GM18499 (cell line): Measurements from ENCODE around the gene CDKN1A.

Source experiments
- ATAC-seq: cut with Tn5 transposase; IDR thresholded peaks from one replicate; pipeline ENCODE4 v1.9.1; 2021; ENCODE audit warnings: moderate number of reproducible peaks; ENCODE audit not compliant: insufficient read depth, unreplicated experiment

Gene CDKN1A

DNA sequence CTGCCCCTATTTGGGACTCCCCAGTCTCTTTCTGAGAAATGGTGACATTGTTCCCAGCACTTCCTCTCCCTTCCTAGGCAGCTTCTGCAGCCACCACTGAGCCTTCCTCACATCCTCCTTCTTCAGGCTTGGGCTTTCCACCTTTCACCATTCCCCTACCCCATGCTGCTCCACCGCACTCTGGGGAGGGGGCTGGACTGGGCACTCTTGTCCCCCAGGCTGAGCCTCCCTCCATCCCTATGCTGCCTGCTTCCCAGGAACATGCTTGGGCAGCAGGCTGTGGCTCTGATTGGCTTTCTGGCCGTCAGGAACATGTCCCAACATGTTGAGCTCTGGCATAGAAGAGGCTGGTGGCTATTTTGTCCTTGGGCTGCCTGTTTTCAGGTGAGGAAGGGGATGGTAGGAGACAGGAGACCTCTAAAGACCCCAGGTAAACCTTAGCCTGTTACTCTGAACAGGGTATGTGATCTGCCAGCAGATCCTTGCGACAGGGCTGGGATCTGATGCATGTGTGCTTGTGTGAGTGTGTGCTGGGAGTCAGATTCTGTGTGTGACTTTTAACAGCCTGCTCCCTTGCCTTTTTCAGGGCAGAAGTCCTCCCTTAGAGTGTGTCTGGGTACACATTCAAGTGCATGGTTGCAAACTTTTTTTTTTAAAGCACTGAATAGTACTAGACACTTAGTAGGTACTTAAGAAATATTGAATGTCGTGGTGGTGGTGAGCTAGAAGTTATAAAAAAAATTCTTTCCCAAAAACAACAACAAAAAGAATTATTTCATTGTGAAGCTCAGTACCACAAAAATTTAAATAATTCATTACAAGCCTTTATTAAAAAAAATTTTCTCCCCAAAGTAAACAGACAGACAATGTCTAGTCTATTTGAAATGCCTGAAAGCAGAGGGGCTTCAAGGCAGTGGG lies 2.1 kb upstream of the CDKN1A start:
- ATAC-seq = no peak

DNA sequence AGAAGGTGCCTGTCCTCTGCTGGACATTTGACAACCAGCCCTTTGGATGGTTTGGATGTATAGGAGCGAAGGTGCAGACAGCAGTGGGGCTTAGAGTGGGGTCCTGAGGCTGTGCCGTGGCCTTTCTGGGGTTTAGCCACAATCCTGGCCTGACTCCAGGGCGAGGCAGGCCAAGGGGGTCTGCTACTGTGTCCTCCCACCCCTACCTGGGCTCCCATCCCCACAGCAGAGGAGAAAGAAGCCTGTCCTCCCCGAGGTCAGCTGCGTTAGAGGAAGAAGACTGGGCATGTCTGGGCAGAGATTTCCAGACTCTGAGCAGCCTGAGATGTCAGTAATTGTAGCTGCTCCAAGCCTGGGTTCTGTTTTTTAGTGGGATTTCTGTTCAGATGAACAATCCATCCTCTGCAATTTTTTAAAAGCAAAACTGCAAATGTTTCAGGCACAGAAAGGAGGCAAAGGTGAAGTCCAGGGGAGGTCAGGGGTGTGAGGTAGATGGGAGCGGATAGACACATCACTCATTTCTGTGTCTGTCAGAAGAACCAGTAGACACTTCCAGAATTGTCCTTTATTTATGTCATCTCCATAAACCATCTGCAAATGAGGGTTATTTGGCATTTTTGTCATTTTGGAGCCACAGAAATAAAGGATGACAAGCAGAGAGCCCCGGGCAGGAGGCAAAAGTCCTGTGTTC lies 1.3 kb upstream of the CDKN1A start:
- no peak for ATAC-seq

DNA sequence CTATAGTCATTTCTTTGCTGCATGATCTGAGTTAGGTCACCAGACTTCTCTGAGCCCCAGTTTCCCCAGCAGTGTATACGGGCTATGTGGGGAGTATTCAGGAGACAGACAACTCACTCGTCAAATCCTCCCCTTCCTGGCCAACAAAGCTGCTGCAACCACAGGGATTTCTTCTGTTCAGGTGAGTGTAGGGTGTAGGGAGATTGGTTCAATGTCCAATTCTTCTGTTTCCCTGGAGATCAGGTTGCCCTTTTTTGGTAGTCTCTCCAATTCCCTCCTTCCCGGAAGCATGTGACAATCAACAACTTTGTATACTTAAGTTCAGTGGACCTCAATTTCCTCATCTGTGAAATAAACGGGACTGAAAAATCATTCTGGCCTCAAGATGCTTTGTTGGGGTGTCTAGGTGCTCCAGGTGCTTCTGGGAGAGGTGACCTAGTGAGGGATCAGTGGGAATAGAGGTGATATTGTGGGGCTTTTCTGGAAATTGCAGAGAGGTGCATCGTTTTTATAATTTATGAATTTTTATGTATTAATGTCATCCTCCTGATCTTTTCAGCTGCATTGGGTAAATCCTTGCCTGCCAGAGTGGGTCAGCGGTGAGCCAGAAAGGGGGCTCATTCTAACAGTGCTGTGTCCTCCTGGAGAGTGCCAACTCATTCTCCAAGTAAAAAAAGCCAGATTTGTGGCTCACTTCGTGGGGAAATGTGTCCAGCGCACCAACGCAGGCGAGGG lies 594 bp upstream of the CDKN1A start:
- no peak for ATAC-seq

DNA sequence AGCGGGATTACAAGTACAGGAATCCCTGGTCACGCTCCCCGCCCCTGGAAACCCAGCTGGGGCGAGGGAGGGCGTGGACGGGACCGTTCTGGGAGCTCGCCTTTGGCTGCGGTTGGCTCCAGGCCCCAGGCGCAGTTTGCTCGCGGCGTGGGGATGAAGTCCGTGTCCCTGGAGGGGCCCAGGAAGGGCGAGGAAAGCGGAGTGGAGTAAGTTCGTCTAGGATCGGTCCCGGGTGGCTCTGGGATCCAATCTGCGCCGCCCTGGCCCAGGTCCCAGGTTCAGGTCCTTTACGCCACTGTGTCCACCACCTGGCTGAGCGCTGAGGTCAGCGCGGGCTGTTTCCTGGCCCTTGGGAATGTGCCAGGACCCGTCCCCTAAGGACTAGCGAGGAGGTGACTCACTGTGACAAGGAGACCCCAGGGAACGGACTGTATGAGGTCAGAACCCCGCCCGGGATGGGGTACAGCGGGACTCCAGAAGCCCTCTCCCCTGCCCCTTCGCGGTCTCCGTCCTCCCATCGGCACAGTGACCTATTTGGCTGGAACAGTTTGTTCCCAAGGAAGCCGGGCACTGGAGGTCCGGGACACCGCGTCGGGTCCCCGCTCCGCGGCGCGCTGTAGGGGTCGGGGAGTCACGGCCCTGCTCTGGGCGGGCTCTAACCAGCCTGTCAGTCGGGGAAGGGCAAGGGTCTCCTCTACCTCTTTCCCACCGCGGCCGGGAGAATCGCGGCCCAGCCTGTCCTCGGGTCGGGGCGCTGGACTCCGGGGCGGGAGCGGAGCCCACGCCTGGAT lies 724 bp downstream of the CDKN1A start:
- no peak for ATAC-seq

DNA sequence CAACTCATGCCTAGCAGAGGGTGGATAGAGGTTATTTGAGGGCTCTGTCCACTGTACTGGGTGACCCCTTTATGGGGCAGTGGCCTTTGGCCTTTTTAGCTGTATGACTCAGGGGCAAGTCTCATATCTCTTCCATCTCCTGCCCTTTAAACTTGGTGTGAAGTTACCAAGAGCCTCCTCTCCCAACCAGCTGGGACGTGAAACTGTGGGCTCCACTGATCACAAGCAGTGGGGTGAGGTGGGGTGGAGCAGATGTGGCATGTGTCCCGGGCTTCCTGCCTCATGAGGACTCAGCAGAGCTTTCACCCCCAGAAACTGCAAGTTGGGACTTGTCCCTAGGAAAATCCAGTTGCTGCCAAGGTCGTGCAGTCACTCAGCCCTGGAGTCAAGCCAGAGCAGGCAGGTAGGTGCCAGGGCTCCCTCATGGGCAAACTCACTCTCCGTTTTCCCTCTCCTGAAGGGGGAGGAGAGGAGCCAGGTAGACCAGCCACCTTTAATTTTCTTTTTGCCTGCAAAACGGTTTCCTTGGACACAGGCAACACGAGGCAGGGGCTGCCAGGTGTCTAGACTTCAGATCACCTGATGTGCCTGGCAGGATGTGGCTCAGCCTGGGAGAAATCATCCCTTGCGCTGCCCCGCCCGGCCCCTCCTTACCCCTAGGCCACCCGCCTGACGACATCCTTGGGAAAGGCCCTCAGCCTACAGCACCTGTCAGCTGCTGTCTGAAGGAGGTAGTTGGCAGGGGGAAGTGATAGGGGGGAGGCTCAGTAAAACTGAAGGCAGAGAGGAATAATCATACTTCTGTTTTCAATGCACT lies 4.0 kb downstream of the CDKN1A start:
- ATAC-seq = no peak

DNA sequence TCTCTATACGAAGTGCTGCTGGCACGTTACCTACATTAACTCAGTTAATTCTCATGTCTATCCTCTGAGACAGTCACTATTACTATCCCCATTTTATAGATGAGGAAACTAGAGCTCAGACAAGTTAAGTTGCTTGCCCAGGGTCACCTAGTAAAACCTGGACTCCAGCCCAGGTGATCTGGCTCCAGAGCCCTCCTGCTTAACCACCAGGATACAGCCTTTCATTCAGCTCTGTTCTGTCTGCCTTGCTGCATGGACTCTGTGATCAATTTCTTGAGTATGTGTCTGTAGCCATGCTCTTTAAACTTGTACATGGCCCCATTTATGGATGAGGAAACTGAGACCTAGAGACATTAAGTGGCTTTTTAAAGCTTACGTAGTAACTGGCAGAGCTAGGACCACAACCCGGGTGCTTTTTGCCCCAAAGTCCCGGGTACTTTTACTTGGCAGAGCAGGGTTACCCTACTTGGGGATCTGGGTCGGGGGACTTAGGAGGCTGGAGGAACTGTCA lies 4.7 kb downstream of the CDKN1A start:
- ATAC-seq = no peak

DNA sequence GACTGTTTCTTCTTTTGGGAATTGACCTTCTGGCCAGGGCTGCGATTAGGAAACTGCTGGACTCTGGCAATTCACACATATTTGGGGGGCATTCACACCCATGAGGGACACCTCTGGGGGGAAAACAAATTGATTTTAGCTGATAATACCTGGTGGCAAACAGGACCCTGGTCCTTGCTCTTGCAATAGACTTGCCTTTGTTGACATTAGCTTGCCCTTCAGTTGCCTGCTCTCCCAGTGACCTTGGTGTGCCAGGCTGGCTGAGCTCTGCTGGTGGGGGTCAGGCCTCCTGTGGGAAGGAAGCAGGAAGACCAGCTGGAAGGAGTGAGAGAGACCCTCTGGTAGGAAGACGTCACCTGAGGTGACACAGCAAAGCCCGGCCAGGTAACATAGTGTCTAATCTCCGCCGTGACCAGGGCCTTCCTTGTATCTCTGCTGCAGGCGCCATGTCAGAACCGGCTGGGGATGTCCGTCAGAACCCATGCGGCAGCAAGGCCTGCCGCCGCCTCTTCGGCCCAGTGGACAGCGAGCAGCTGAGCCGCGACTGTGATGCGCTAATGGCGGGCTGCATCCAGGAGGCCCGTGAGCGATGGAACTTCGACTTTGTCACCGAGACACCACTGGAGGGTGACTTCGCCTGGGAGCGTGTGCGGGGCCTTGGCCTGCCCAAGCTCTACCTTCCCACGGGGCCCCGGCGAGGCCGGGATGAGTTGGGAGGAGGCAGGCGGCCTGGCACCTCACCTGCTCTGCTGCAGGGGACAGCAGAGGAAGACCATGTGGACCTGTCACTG lies 5.3 kb downstream of the CDKN1A start:
- no peak for ATAC-seq

DNA sequence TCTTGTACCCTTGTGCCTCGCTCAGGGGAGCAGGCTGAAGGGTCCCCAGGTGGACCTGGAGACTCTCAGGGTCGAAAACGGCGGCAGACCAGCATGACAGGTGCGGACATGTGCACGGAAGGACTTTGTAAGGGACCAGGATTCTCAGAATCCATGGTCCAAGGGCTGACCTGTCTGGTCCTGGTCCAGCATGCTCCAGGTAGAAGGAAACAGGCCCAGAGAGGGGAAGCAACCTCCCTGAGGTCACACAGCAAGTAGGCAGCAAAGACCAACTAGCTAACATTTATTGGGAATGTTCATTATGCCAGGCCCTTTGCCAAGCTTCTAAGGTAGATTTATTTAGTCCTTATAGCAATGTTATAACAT lies 5.9 kb downstream of the CDKN1A start:
- no peak for ATAC-seq

DNA sequence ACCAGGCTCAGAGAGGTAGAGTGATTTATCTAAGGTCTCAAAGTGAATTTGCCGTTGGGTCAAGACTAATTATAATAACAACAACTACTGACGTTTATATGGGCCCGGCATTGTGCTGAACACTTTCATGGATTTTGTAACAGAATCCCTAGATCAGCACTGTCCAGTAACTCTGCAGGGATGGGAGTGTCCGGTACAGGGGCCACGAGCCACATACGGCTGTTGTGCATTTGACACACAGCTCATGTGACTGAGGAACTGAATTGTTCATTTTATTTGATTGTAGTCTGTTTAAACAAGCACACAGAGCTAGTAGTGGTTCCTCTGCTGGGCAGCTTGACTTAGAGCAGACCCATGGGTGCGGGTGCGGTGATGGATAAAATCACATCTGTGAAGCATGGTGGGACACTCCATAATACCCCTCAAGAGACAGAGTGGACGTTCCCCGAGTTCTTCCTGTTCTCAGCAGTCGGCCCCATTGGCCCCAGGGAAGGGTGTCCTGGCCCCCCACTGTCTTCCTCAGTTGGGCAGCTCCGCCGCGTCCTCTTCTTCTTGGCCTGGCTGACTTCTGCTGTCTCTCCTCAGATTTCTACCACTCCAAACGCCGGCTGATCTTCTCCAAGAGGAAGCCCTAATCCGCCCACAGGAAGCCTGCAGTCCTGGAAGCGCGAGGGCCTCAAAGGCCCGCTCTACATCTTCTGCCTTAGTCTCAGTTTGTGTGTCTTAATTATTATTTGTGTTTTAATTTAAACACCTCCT lies 6.8 kb downstream of the CDKN1A start:
- ATAC-seq = no peak

DNA sequence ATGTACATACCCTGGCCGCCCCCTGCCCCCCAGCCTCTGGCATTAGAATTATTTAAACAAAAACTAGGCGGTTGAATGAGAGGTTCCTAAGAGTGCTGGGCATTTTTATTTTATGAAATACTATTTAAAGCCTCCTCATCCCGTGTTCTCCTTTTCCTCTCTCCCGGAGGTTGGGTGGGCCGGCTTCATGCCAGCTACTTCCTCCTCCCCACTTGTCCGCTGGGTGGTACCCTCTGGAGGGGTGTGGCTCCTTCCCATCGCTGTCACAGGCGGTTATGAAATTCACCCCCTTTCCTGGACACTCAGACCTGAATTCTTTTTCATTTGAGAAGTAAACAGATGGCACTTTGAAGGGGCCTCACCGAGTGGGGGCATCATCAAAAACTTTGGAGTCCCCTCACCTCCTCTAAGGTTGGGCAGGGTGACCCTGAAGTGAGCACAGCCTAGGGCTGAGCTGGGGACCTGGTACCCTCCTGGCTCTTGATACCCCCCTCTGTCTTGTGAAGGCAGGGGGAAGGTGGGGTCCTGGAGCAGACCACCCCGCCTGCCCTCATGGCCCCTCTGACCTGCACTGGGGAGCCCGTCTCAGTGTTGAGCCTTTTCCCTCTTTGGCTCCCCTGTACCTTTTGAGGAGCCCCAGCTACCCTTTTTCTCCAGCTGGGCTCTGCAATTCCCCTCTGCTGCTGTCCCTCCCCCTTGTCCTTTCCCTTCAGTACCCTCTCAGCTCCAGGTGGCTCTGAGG lies 7.6 kb downstream of the CDKN1A start:
- ATAC-seq = no peak

DNA sequence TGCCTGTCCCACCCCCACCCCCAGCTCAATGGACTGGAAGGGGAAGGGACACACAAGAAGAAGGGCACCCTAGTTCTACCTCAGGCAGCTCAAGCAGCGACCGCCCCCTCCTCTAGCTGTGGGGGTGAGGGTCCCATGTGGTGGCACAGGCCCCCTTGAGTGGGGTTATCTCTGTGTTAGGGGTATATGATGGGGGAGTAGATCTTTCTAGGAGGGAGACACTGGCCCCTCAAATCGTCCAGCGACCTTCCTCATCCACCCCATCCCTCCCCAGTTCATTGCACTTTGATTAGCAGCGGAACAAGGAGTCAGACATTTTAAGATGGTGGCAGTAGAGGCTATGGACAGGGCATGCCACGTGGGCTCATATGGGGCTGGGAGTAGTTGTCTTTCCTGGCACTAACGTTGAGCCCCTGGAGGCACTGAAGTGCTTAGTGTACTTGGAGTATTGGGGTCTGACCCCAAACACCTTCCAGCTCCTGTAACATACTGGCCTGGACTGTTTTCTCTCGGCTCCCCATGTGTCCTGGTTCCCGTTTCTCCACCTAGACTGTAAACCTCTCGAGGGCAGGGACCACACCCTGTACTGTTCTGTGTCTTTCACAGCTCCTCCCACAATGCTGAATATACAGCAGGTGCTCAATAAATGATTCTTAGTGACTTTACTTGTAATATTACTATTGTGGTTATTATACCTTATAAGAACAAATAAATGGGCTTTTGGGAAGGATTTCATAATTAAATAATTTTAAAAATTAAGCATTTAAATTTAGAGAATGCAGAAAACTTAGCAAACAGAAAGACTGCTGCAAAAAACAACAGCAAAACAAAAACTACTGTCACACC lies 8.4 kb downstream of the CDKN1A start:
- no peak for ATAC-seq

DNA sequence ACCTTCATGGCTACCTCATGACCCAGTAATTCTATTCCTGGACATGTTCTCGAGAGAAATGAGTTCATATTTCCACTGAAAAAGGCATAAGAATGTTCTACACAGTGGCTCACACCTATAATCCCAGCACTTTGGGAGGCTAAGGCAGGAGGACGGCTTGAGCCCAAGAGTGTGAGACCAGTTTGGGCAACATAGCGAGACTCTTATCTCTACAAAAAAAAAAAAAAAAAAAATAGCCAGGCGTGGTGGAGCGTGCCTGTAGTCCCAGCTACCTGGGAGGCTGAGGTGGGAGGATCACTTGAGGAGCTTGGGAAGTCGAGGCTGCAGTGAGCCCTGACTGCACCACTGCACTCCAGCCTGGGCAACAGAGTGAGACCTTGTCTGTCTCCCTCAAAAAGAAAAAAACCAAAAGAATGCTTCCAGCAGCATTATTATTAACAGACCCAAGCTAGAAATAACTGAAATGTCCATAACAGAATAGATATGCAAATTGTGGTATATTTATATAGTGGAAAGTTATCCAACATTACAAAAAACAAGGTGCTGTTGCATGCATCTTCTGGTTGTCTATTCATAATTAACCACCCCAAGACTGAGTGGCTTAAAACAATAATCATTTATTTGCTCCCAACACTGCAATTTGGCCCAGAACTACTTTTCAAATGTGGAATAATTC lies 9.7 kb downstream of the CDKN1A start:
- no peak for ATAC-seq

DNA sequence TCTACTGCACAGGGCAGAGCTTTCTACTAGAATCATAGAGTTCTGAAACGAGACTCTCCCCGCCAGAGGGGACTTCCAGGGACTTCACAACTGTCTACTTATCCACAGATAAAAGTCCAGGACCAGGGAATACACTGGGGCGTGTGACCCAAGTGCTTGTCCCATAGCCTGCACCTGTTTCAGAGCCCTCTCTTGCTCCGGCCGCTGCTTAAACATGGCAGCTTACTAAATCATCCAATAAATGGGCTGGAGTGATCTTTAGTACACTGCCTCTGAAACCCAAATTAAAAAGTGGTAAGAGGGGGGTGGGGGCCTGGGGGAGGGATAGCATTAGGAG lies 10.2 kb downstream of the CDKN1A start:
- no peak for ATAC-seq

DNA sequence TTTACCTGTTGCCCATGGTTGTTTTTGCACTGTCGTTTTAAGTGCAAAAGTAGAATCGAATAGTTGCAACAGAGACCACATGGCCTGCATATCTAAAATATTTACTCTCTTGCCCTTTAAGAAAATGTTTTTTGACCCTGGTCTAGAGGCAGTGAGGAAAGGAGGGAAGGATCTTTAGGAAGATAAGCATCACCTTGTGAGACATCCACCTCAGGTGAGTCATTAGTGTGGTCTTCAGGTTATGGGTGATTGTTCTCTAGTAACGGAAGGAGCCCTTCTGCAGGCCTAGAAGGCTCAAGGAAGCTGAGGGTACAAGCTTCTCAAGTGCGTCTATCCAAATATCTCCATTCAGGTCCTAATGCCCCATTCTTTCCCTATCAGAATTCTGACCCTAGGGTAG lies 12.5 kb downstream of the CDKN1A start:
- no peak for ATAC-seq

DNA sequence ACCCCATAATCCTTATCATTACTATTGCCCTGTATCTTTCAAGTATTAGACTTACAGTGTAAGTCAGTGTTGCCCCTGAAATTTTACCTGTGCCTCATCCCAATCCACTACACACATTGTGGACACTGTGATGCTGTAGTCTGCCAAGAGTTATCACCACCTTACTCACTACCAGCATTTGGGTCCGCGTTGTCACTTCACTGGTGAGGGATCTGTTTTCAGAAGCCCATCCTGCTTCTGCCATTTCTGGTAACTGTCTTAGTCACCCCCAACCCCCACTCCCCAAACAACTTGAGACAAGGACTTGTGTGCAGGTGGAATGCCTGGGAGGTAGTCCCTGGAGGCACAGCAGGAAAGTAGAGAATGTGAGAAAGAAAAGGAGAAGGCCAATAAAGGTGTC lies 13.1 kb downstream of the CDKN1A start:
- no peak for ATAC-seq

DNA sequence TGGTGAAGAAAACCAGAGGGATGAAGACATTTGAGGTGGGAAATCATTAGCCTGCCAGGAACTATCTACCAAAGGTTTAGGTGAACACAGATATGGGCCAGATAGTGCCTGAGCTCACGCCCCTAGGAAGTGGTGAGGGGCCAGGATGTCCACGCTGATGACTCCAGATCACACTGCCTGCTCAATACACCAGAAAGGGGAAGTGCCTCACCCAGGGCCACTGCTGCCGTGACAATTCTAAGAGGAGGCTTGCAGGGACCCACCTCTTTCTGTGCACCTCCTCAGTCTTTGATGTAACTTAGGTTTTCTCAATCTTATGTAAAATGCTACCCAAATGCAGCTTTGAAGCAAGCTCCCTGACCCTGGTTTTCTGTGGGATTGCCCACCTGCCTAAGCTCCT lies 13.7 kb downstream of the CDKN1A start:
- no peak for ATAC-seq
